LNCaP clone FGC (cell line): ENCODE results near the gene RNPEPL1.

ENCODE experiments used
- DNase-seq: peaks from one replicate; pipeline ENCODE4 v3.0.0-alpha.2; 2011; ENCODE audit warnings: low read depth
- H3K4me3 ChIP-seq: 2 replicates; pipeline ENCODE4 v1.5.1; 2011; ENCODE audit warnings: mild to moderate bottlenecking, low read depth, low read length, control low read depth
- CTCF ChIP-seq: IDR thresholded peaks from 2 replicates; pipeline ENCODE4 v1.5.1; 2012; ENCODE audit warnings: mild to moderate bottlenecking; ENCODE audit not compliant: control insufficient read depth, insufficient read depth; ENCODE audit errors: extremely low read depth

Gene RNPEPL1

GRCh38 chr2:240528406-240529040 lies 39.8 kb upstream of the RNPEPL1 start:
- DNase-seq, result no peak
- H3K4me3 ChIP-seq, result no peak overlapping the region
- TF ChIP-seq CTCF, result no peak

DNA sequence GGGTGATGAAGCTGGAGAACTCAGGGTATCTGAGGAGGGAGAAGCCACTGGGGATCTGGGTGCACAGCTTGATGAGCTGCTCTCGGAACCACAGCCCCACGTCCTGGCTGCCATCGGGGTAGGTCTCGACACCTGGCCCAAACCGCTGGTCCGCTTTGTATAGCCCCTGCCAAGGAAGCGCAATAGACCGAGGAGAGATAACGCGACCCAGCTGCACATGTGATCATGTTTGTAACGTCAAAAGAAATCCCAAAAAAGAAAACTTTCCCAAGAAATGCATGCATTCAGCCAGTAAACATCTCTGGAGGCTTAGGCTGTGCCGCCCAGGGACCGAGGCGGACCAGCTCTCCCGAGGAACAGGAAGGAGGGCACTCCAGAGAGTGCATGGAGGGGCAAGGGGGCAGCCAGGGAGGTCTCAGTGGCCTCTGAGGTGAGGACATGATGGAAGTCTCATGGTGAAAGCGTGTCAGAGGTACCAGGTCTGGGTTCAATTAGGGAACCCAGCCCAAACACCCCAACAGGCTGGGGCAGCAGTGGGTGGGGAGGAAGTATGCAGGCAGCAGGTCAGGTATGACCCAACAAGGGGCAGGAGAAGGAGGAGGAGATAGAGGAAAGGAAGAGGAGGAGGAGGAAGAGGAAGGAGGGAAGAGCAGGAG lies 38.8 kb upstream of the RNPEPL1 start:
- no peak for DNase-seq
- H3K4me3 ChIP-seq, result no peak overlapping the region
- TF ChIP-seq CTCF, result no peak

DNA sequence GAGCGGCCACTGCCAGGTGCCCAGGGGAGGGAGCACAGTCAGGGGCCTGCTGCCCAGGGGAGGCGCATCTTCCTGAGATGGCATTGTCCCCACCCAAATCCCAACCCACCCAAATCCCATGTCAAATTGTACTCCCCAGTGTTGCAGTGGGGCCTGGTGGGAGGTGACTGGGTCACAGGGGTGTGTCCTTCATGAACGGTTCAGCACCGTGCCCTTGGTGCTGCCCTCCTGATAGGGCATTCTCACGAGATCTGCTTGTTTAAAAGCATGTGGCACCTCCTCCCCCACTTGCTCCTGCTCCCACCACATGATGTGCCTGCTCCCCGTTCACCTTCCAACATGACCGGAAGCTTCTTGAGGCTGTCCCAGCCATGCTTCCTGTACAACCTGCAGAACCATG lies 38.1 kb upstream of the RNPEPL1 start:
- no peak for TF ChIP-seq CTCF
- no peak overlapping the region for H3K4me3 ChIP-seq
- DNase-seq, result no peak

DNA sequence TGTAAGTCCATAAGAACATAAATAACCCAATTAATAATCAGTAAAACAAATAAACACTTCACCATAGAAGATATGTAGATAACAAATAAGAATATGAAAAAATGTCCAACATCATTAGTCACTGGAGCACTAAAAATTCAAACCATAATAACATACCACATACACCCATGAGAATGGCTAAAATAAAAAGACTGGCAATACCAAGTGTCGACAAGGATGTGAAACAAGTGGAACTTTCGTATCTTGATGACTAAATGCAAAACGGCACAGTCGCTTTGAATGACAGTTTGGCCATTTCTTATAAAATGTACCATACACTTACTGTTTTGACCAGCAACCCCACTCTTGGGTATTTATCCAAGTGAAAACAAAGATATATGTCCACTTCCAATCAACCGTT lies 37.2 kb upstream of the RNPEPL1 start:
- H3K4me3 ChIP-seq, result no peak overlapping the region
- no peak for DNase-seq
- no peak for TF ChIP-seq CTCF

- DNase-seq, result no peak
- no peak overlapping the region for H3K4me3 ChIP-seq
These were observed 36.1 kb upstream of the RNPEPL1 start for GRCh38 chr2:240532031-240532775.

More at GRCh38 chr2:240532031-240532775, 36.1 kb upstream of the RNPEPL1 start:
- TF ChIP-seq CTCF, result no peak
